GM23248 (cell line): Measurements from ENCODE around the gene FREM1.

Experiments
- EZH2 ChIP-seq: fragments of 200-600 bp; sonication (generic); IDR thresholded peaks from 2 replicates; pipeline ENCODE4 v1.6.1; 2018; ENCODE audit warnings: antibody characterized with exemption, mild to moderate bottlenecking; ENCODE audit not compliant: insufficient read depth, poor library complexity, severe bottlenecking
- EZH2phosphoT487 ChIP-seq: fragments of 200-600 bp; sonication (generic); IDR thresholded peaks from 2 replicates; pipeline ENCODE4 v1.6.1; 2018; ENCODE audit warnings: antibody characterized with exemption, moderate library complexity, mild to moderate bottlenecking, low read depth; ENCODE audit not compliant: insufficient read depth

- TF ChIP-seq EZH2phosphoT487 (no peak), EZH2 (no peak)
Observed at GRCh38 chr9:14909601-14909960, 647 bp downstream of the FREM1 start.
